Suprapubic skin (tissue), 4 donors: ENCODE data around the gene ALG10B. TPM values are rescaled to one million over a fixed set of nuclear protein-coding genes. Genes with fewer than 3 reads are reported as not detected.
A peak's percentile ranks its signal among the peaks of the same experiment; 100 is the strongest.
"Not testable (repeated sequence)": the region's sequence is repeated elsewhere in the genome, so short reads cannot be mapped to it uniquely, and the experiment has no call there.

Experiments used
- DNase-seq, 2 donors: peaks; one replicate each; pipeline ENCODE4 v3.0.0-alpha.2; 2019; ENCODE audit warnings: low spot score in 2 of 2
- H3K27ac ChIP-seq: fragments of 200-600 bp; sonication (generic); one replicate; pipeline ENCODE4 v1.5.1; 2019
- H3K27me3 ChIP-seq: fragments of 200-600 bp; sonication (generic); one replicate; pipeline ENCODE4 v1.5.1; 2019
- H3K36me3 ChIP-seq: fragments of 200-600 bp; sonication (generic); one replicate; pipeline ENCODE4 v1.5.1; 2019
- H3K4me1 ChIP-seq: fragments of 200-600 bp; sonication (generic); one replicate; pipeline ENCODE4 v1.5.1; 2019
- H3K4me3 ChIP-seq: fragments of 200-600 bp; sonication (generic); one replicate; pipeline ENCODE4 v1.5.1; 2019; ENCODE audit warnings: mild to moderate bottlenecking
- H3K9me3 ChIP-seq: fragments of 200-600 bp; sonication (generic); one replicate; pipeline ENCODE4 v1.5.1; 2019
- CTCF ChIP-seq, 2 donors: fragments of 200-600 bp in 1 of 2; fragments of 450-650 bp in 1 of 2; sonication (generic) in 1 of 2; IDR thresholded peaks; one replicate each; pipeline ENCODE4 v1.5.1; 2016 to 2019; ENCODE audit warnings: antibody characterized with exemption in 2 of 2, mild to moderate bottlenecking in 1 of 2, moderate library complexity in 1 of 2
- EP300 ChIP-seq: sonication (generic); formaldehyde crosslinking; IDR thresholded peaks from one replicate; pipeline ENCODE4 v1.6.1; 2017; ENCODE audit warnings: antibody characterized with exemption
- POLR2A ChIP-seq, 2 donors: fragments of 450-650 bp; IDR thresholded peaks; one replicate each; pipeline ENCODE4 v1.6.1; 2017; ENCODE audit warnings: antibody characterized with exemption in 2 of 2, mild to moderate bottlenecking in 2 of 2, moderate library complexity in 2 of 2
- POLR2AphosphoS5 ChIP-seq, 3 donors: sonication (generic); formaldehyde crosslinking; IDR thresholded peaks; one replicate each; pipeline ENCODE4 v1.6.1; 2017; ENCODE audit warnings: antibody characterized with exemption in 3 of 3
- WGBS: methylation state at CpG from one replicate; pipeline ENCODE4 v1.1.5; 2018; 5-methylcytosine and 5-hydroxymethylcytosine counted together
- total RNA-seq, 4 donors: library from RNA; depleted of rRNA; stranded (reverse); fragments of >200 nt; gene quantifications; one replicate each; pipeline ENCODE4 v1.1.0, GENCODE V29; 2016

ALG10B gene
- total RNA-seq, 4 donors from 2014 or later, result 4.2 to 9.7 (median 6.1) TPM

- no peak overlapping the region for H3K4me3 ChIP-seq
- no peaks in the 10 kb centered on the region for H3K36me3 ChIP-seq
- no peak for DNase-seq
- H3K9me3 ChIP-seq, result no peaks in the 10 kb centered on the region
- TF ChIP-seq EP300 (no peak), CTCF (IDR thresholded peaks at IDR 0.05) (no peak), POLR2AphosphoS5 (IDR thresholded peaks at IDR 0.05) (no peak), POLR2A (IDR thresholded peaks at IDR 0.05) (no peak)
- WGBS, result 61% methylated on average over 2 of the region's 2 CpGs
- no peaks in the 10 kb centered on the region for H3K27me3 ChIP-seq
- H3K4me1 ChIP-seq, result no peaks in the 10 kb centered on the region
- H3K27ac ChIP-seq, result no peak overlapping the region
Measured at GRCh38 chr12:38289396-38289795, 27.2 kb upstream of the ALG10B start.

- H3K4me1 ChIP-seq, result no peaks in the 10 kb centered on the region
- H3K9me3 ChIP-seq, result peaks cover 4% of the 10 kb centered on the region
- H3K4me3 ChIP-seq, result no peak overlapping the region
- TF ChIP-seq CTCF (IDR thresholded peaks at IDR 0.05) (no peak), POLR2AphosphoS5 (IDR thresholded peaks at IDR 0.05) (no peak)
- no peak for DNase-seq
- H3K27me3 ChIP-seq, result no peaks in the 10 kb centered on the region
- WGBS, result 64% methylated on average over 4 of the region's 4 CpGs
- H3K27ac ChIP-seq, result no peak overlapping the region
- no peaks in the 10 kb centered on the region for H3K36me3 ChIP-seq
Measured at GRCh38 chr12:38291160-38291559, 25.4 kb upstream of the ALG10B start.

GRCh38 chr12:38302972-38303371, 13.6 kb upstream of the ALG10B start:
- not testable (repeated sequence) for H3K27me3 ChIP-seq, H3K36me3 ChIP-seq, H3K4me3 ChIP-seq, H3K4me1 ChIP-seq, H3K9me3 ChIP-seq, DNase-seq, H3K27ac ChIP-seq
- WGBS, result 27% methylated on average over 1 of the region's 1 CpG

GRCh38 chr12:38321966-38322365, 5.4 kb downstream of the ALG10B start:
- peaks cover 10% of the 10 kb centered on the region for H3K4me1 ChIP-seq
- not testable (repeated sequence) for H3K27me3 ChIP-seq, H3K9me3 ChIP-seq, DNase-seq, H3K4me3 ChIP-seq, H3K36me3 ChIP-seq, H3K27ac ChIP-seq
- WGBS, result 83% methylated on average over 2 of the region's 2 CpGs

- Histone ChIP-seq H3K4me1 (no peaks in the 10 kb centered on the region), H3K9me3 (no peaks in the 10 kb centered on the region), H3K36me3 (no peaks in the 10 kb centered on the region), H3K27ac (no peak overlapping the region), H3K27me3 (no peaks in the 10 kb centered on the region), H3K4me3 (no peak overlapping the region)
- WGBS, result 50% methylated on average over 2 of the region's 2 CpGs
- no peak for DNase-seq
- TF ChIP-seq POLR2AphosphoS5 (IDR thresholded peaks at IDR 0.05), result no peak
- TF ChIP-seq POLR2A (IDR thresholded peaks at IDR 0.05), result no peak
- no peak for TF ChIP-seq EP300
- no peak for TF ChIP-seq CTCF (IDR thresholded peaks at IDR 0.05)
Measured at GRCh38 chr12:38324912-38325311, 8.3 kb downstream of the ALG10B start.

GRCh38 chr12:38327356-38327755, 10.8 kb downstream of the ALG10B start:
- TF ChIP-seq EP300 (no peak), POLR2AphosphoS5 (IDR thresholded peaks at IDR 0.05) (no peak)
- no peak overlapping the region for H3K27ac ChIP-seq
- H3K4me1 ChIP-seq, result no peaks in the 10 kb centered on the region
- WGBS, result 91% methylated on average over 3 of the region's 3 CpGs
- H3K36me3 ChIP-seq, result no peaks in the 10 kb centered on the region
- H3K9me3 ChIP-seq, result no peaks in the 10 kb centered on the region
- no peak for DNase-seq
- no peak overlapping the region for H3K4me3 ChIP-seq
- H3K27me3 ChIP-seq, result no peaks in the 10 kb centered on the region

GRCh38 chr12:38328306-38328895, 11.8 kb downstream of the ALG10B start:
- Histone ChIP-seq H3K36me3 (no peaks in the 10 kb centered on the region), H3K4me1 (no peaks in the 10 kb centered on the region), H3K27me3 (no peaks in the 10 kb centered on the region), H3K9me3 (no peaks in the 10 kb centered on the region), H3K27ac (no peak overlapping the region), H3K4me3 (no peak overlapping the region)
- DNase-seq, result no peak
- TF ChIP-seq CTCF (IDR thresholded peaks at IDR 0.05) (peak; percentile 36 to 41), POLR2A (IDR thresholded peaks at IDR 0.05) (no peak)
- WGBS, result 22% methylated on average over 6 of the region's 6 CpGs

- not testable (repeated sequence) for H3K4me3 ChIP-seq, H3K4me1 ChIP-seq, H3K36me3 ChIP-seq, H3K27ac ChIP-seq, H3K27me3 ChIP-seq, H3K9me3 ChIP-seq, DNase-seq
- 91% methylated on average over 4 of the region's 30 CpGs for WGBS
Measured at GRCh38 chr12:38330414-38330813, 13.8 kb downstream of the ALG10B start.
